WTC11 (cell line): ENCODE measurements around the gene UBXN10. TPM values are rescaled to one million over a fixed set of nuclear protein-coding genes. Genes with fewer than 3 reads are reported as not detected.

Source experiments
- ATAC-seq: fragments of 200-7000 bp; cut with Tn5 transposase; 2 replicates; pipeline ENCODE4 v1.10.0; 2021; ENCODE audit warnings: mild to moderate bottlenecking, moderate library complexity
- CTCF ChIA-PET: fragments of 300-600 bp; sonication (Branson Sonifier 250); formaldehyde crosslinking; loops from one replicate; lab custom pipeline; 2021; ENCODE audit warnings: antibody characterized with exemption; lab: Charles Lee
- POLR2A ChIA-PET: fragments of 350-600 bp; sonication (Branson Sonifier 250); formaldehyde crosslinking; loops from one replicate; lab custom pipeline; 2021; ENCODE audit warnings: antibody characterized with exemption; lab: Charles Lee
- DNase-seq: peaks from one replicate; pipeline ENCODE4 v3.0.0; 2021; ENCODE audit warnings: low spot score
- H3K27ac Mint-ChIP-seq: 2 replicates; pipeline ENCODE4 v1.8.0; 2021; ENCODE audit warnings: mixed read lengths
- H3K27me3 Mint-ChIP-seq: 2 replicates; pipeline ENCODE4 v1.8.0; 2021; ENCODE audit warnings: low read depth, mild to moderate bottlenecking, moderate library complexity, mixed read lengths
- H3K36me3 Mint-ChIP-seq: 2 replicates; pipeline ENCODE4 v1.8.0; 2021; ENCODE audit warnings: mixed read lengths
- H3K4me1 Mint-ChIP-seq: 2 replicates; pipeline ENCODE4 v1.8.0; 2022; ENCODE audit warnings: mixed read lengths
- H3K4me3 Mint-ChIP-seq: 2 replicates; pipeline ENCODE4 v1.8.0; 2021; ENCODE audit warnings: mild to moderate bottlenecking, moderate library complexity, mixed read lengths
- H3K9me3 Mint-ChIP-seq: 2 replicates; pipeline ENCODE4 v1.8.0; 2021; ENCODE audit warnings: mixed read lengths
- AR ChIP-seq: fragments of 250-450 bp; sonication (Bioruptor Pico); IDR thresholded peaks from 2 replicates; pipeline ENCODE4 v1.9.0; 2021; ENCODE audit warnings: mild to moderate bottlenecking
- ATF2 ChIP-seq: sonication (generic); formaldehyde crosslinking; IDR thresholded peaks from 2 replicates; pipeline ENCODE4 v1.8.1; 2022; ENCODE audit warnings: low read depth, missing genetic modification reagents, borderline replicate concordance
- CREB1 ChIP-seq: sonication (generic); formaldehyde crosslinking; IDR thresholded peaks from 2 replicates; pipeline ENCODE4 v1.8.0; 2023; ENCODE audit warnings: mild to moderate bottlenecking, missing genetic modification reagents
- FOXP4 ChIP-seq: sonication (generic); formaldehyde crosslinking; IDR thresholded peaks from 2 replicates; pipeline ENCODE4 v1.8.0; 2022; ENCODE audit warnings: mild to moderate bottlenecking, missing genetic modification reagents
- GRHL2 ChIP-seq: fragments of 250-450 bp; sonication (Bioruptor Pico); IDR thresholded peaks from 2 replicates; pipeline ENCODE4 v1.8.0; 2022; ENCODE audit warnings: mild to moderate bottlenecking, moderate library complexity; ENCODE audit not compliant: insufficient replicate concordance, severe bottlenecking
- HMGXB4 ChIP-seq: sonication (generic); formaldehyde crosslinking; IDR thresholded peaks from 2 replicates; pipeline ENCODE4 v1.8.1; 2023; ENCODE audit warnings: mild to moderate bottlenecking, moderate library complexity, missing genetic modification reagents
- IRF2 ChIP-seq: sonication (generic); formaldehyde crosslinking; IDR thresholded peaks from 2 replicates; pipeline ENCODE4 v1.8.0; 2022; ENCODE audit warnings: low read depth, missing genetic modification reagents, borderline replicate concordance
- KAT7 ChIP-seq: sonication (generic); formaldehyde crosslinking; IDR thresholded peaks from 2 replicates; pipeline ENCODE4 v1.8.1; 2023; ENCODE audit warnings: missing genetic modification reagents, mild to moderate bottlenecking, borderline replicate concordance
- ZNF263 ChIP-seq: sonication (generic); formaldehyde crosslinking; IDR thresholded peaks from 2 replicates; pipeline ENCODE4 v1.8.1; 2022; ENCODE audit warnings: low read depth, mild to moderate bottlenecking, moderate library complexity, missing genetic modification reagents
- ZNF396 ChIP-seq: fragments of 250-450 bp; sonication (Bioruptor Pico); IDR thresholded peaks from 2 replicates; pipeline ENCODE4 v1.8.0; 2021; ENCODE audit warnings: mild to moderate bottlenecking, moderate library complexity, borderline replicate concordance
- ZNF423 ChIP-seq: fragments of 250-450 bp; sonication (Bioruptor Pico); IDR thresholded peaks from 2 replicates; pipeline ENCODE4 v2.1.2; 2022; ENCODE audit warnings: mild to moderate bottlenecking, moderate library complexity
- total RNA-seq: library from RNA; stranded (reverse); gene quantifications from 3 replicates; pipeline ENCODE4 v1.2.3, GENCODE V29; 2021
- TF ChIP-seq, protein P1 (sequence below): fragments of 250-450 bp; sonication (Bioruptor Pico); IDR thresholded peaks from 2 replicates; pipeline ENCODE4 v1.9.0; 2021; ENCODE audit warnings: mild to moderate bottlenecking
- TF ChIP-seq, protein P2 (sequence below): sonication (generic); formaldehyde crosslinking; IDR thresholded peaks from 2 replicates; pipeline ENCODE4 v1.8.1; 2022; ENCODE audit warnings: mild to moderate bottlenecking, moderate library complexity, missing genetic modification reagents
- TF ChIP-seq, protein P3 (sequence below): sonication (generic); formaldehyde crosslinking; IDR thresholded peaks from 2 replicates; pipeline ENCODE4 v1.8.0; 2022; ENCODE audit warnings: mild to moderate bottlenecking, missing genetic modification reagents

Gene UBXN10
- total RNA-seq, 1 experiment from 2014 or later, result 0.52 TPM

DNA sequence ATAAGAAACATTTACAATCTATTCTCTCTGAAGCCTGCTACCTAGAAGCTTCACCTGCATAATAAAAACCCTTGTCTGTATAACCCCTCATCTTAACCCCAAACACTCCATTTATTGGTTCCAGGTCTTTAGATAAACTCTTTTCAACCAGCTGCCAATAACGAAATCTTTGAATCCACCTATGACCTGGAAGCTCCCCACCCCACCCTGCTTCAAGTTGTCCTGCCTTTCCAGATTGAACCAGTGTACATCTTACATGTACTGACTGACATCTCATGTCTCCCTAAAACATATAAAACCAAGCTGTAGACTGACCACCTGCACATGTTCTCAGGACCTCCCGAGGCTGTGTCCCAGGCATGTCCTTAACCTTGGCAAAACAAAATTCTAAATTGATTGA lies 54.1 kb downstream of the UBXN10 start:
- no peak for ATAC-seq

More for the DNA sequence above, 54.1 kb downstream of the UBXN10 start:
- ChIA-PET CTCF (interaction anchor here (0.9 kb wide), 1 partner anchor 88 kb away, joined by 3 read pairs; no protein-coding TSS in a partner anchor), POLR2A (no interaction called here)
- H3K9me3 Mint-ChIP-seq, result no peaks in the 10 kb centered on the region
- H3K36me3 Mint-ChIP-seq, result no peaks in the 10 kb centered on the region
- H3K4me3 Mint-ChIP-seq, result no peak overlapping the region
- DNase-seq, result no peak
- H3K27ac Mint-ChIP-seq, result no peak overlapping the region
- H3K27me3 Mint-ChIP-seq, result peaks cover 11% of the 10 kb centered on the region
- H3K4me1 Mint-ChIP-seq, result no peaks in the 10 kb centered on the region
- TF ChIP-seq ZNF396 (CRISPR knock-in tag) (no peak), ZNF263 (CRISPR knock-in tag) (no peak), AR (CRISPR knock-in tag) (no peak), FOXP4 (CRISPR knock-in tag) (no peak), IRF2 (CRISPR knock-in tag) (no peak), GRHL2 (CRISPR knock-in tag) (no peak), HMGXB4 (CRISPR knock-in tag) (no peak), CREB1 (CRISPR knock-in tag) (no peak), ATF2 (CRISPR knock-in tag) (no peak), ZNF423 (CRISPR knock-in tag) (no peak), KAT7 (no peak)
- TF ChIP-seq, protein P1, sequence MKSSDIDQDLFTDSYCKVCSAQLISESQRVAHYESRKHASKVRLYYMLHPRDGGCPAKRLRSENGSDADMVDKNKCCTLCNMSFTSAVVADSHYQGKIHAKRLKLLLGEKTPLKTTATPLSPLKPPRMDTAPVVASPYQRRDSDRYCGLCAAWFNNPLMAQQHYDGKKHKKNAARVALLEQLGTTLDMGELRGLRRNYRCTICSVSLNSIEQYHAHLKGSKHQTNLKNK (CRISPR knock-in tag), result no peak
- TF ChIP-seq, protein P2, sequence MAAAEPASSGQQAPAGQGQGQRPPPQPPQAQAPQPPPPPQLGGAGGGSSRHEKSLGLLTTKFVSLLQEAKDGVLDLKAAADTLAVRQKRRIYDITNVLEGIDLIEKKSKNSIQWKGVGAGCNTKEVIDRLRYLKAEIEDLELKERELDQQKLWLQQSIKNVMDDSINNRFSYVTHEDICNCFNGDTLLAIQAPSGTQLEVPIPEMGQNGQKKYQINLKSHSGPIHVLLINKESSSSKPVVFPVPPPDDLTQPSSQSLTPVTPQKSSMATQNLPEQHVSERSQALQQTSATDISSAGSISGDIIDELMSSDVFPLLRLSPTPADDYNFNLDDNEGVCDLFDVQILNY (CRISPR knock-in tag), result no peak
- TF ChIP-seq, protein P3, sequence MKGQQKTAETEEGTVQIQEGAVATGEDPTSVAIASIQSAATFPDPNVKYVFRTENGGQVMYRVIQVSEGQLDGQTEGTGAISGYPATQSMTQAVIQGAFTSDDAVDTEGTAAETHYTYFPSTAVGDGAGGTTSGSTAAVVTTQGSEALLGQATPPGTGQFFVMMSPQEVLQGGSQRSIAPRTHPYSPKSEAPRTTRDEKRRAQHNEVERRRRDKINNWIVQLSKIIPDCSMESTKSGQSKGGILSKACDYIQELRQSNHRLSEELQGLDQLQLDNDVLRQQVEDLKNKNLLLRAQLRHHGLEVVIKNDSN (CRISPR knock-in tag), result no peak
